ENCODE results near the gene SLCO4A1. TPM values are rescaled to one million over a fixed set of nuclear protein-coding genes. Genes with fewer than 3 reads are reported as not detected.

Gene SLCO4A1
- total RNA-seq, 1 donor from 2014 or later: 26.5 TPM

DNA sequence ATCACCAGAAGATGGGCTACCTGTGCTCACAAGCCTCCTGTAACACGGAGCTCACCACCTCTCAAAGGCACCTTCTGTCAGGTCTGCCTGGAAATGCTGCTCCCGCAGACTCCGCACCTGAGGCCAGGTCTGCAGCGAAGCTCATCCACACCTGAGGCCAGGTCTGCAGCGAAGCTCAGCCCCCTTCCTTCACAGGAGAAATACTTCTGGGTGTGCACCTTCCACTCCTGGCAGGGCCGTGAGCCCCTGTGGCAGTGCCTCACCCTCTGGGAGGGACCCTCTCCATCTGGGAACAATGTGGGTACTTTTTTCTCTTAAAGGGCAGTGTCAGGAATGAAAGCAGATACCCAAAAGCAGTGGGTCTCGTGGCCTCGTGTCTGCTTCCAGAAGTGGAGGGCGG is 1.4 kb upstream of the SLCO4A1 start:
- DNase-seq: no peak
- Mint-ChIP-seq H3K27me3 (ENCODE audit: unreplicated experiment) (peaks cover 27% of the 10 kb centered on the region), H3K4me1 (ENCODE audit: low read depth, unreplicated experiment) (peaks cover 30% of the 10 kb centered on the region), H3K27ac (ENCODE audit: unreplicated experiment) (no peak overlapping the region), H3K4me3 (ENCODE audit: unreplicated experiment) (no peak overlapping the region), H3K9me3 (ENCODE audit: unreplicated experiment) (peaks cover 22% of the 10 kb centered on the region), H3K36me3 (ENCODE audit: unreplicated experiment) (no peaks in the 10 kb centered on the region)
- TF ChIP-seq, protein P1, sequence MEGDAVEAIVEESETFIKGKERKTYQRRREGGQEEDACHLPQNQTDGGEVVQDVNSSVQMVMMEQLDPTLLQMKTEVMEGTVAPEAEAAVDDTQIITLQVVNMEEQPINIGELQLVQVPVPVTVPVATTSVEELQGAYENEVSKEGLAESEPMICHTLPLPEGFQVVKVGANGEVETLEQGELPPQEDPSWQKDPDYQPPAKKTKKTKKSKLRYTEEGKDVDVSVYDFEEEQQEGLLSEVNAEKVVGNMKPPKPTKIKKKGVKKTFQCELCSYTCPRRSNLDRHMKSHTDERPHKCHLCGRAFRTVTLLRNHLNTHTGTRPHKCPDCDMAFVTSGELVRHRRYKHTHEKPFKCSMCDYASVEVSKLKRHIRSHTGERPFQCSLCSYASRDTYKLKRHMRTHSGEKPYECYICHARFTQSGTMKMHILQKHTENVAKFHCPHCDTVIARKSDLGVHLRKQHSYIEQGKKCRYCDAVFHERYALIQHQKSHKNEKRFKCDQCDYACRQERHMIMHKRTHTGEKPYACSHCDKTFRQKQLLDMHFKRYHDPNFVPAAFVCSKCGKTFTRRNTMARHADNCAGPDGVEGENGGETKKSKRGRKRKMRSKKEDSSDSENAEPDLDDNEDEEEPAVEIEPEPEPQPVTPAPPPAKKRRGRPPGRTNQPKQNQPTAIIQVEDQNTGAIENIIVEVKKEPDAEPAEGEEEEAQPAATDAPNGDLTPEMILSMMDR (IDR thresholded peaks at IDR 0.05; ENCODE audit: partially characterized antibody, unreplicated experiment): no peak

DNA sequence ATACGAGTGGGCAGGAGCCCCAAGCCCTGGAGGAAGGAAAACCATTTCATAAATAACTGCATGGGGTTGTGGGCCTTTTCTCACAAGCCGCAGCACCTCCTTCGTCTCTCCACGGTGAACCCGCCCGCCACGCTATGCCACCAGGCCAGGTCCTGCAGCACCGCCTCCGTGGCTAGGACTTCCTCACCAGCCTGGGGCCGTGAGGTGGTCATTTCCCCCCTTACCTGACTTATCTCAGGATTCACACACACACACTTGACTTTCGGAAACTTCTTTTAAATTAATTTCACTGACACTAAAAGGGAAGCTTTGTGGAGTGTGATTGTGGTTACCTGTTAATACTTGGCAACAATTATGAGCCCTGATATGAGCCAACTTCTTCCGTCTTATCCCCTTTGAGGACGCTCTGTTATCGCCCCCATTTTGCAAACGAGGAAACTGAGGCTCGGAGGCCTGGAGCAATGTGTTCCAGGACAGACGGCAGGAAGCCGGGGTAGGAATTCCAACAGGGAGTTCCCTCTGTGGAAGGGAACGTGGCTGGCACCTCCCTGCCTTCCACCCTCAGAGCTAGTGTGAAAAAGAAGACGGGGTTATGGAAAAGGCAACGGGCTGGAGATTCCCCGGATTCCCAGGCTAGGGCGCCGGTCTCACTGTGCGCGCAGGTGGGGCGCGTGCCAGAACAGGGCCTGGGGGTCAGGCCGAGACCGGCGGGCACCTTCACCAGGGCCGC is 817 bp upstream of the SLCO4A1 start:
- H3K4me1 Mint-ChIP-seq (ENCODE audit: low read depth, unreplicated experiment): peaks cover 27% of the 10 kb centered on the region
- peak overlapping the region; percentile 55 for H3K27ac Mint-ChIP-seq (ENCODE audit: unreplicated experiment)
- TF ChIP-seq, protein P1 (IDR thresholded peaks at IDR 0.05; ENCODE audit: partially characterized antibody, unreplicated experiment): no peak
- no peak for DNase-seq
- peak overlapping the region; percentile 76 for H3K4me3 Mint-ChIP-seq (ENCODE audit: unreplicated experiment)
- peaks cover 25% of the 10 kb centered on the region for H3K27me3 Mint-ChIP-seq (ENCODE audit: unreplicated experiment)
- peaks cover 20% of the 10 kb centered on the region for H3K9me3 Mint-ChIP-seq (ENCODE audit: unreplicated experiment)
- H3K36me3 Mint-ChIP-seq (ENCODE audit: unreplicated experiment): no peaks in the 10 kb centered on the region

DNA sequence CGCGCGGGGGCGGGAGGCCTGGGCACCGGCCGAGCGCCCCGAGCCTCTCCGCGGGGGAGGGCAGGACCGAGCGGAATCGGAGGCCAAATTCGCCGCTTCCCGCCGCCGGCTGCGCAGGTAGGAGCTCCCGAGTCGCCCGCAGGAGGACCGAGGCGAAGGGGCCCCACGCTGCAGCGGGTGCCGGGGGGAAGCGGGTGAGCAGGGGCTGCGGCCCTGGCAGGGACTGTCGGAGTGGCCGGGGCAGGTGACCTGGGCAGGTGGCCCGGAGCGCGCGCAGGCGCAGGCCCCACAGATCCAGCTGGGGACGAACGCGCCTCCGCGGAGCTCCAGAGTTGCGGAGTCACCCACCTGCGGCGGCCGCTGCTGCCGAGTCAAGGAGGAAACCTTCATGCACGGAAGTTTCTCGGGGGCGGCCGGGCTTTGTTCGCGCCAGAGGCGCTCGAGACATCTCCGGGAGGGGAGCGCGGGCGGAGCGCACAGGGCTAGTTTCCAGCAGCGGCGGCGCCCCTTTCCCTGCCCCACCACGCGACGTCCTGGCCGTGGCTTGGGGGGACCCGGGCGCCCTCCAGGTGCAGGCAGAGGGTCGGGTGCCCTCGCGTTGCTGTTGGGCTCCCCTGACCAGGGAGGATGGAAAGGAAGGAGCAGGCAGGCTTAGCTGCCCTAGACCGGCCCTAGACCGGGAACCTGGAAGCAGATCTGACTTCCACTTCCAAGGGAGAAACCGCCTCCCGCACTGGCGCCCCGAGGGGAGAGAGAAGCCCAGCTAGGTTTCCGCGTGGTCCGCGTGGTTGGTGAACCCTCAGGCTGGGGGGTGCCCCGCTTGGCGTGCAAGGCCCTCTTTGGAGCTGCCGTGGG is 590 bp downstream of the SLCO4A1 start:
- Mint-ChIP-seq H3K9me3 (ENCODE audit: unreplicated experiment) (peaks cover 23% of the 10 kb centered on the region), H3K4me3 (ENCODE audit: unreplicated experiment) (peak overlapping the region; percentile 76), H3K27me3 (ENCODE audit: unreplicated experiment) (peaks cover 26% of the 10 kb centered on the region), H3K36me3 (ENCODE audit: unreplicated experiment) (no peaks in the 10 kb centered on the region), H3K27ac (ENCODE audit: unreplicated experiment) (no peak overlapping the region), H3K4me1 (ENCODE audit: low read depth, unreplicated experiment) (peaks cover 31% of the 10 kb centered on the region)
- DNase-seq: peak; percentile 44
- TF ChIP-seq, protein P1 (IDR thresholded peaks at IDR 0.05; ENCODE audit: partially characterized antibody, unreplicated experiment): no peak

DNA sequence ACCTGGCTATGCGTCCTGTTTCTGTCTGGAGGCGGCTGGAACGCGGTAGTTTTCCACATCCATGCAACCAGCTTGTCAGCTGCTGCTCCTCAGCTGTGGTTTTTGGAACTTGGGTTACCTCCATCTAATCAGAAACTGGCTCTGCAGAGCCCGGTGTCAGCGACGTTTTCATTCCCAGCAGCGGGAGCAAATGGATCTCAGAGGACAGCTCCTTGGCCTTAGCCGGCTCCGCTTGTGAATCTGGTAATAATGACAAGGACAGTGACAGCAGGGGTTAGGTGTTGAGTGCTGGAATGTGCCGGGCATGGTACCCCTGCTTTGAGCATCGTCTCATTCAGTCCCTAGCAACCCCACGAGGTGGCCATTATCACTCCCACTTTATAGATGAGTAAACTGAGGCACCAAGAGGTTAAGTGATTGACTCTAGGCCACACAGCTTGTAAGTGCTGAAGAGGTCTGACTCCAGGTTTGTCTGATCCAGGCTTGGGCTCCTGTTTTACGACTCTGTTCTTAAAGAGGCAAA is 1.3 kb downstream of the SLCO4A1 start:
- Mint-ChIP-seq H3K36me3 (ENCODE audit: unreplicated experiment) (no peaks in the 10 kb centered on the region), H3K27me3 (ENCODE audit: unreplicated experiment) (peaks cover 20% of the 10 kb centered on the region), H3K9me3 (ENCODE audit: unreplicated experiment) (peaks cover 17% of the 10 kb centered on the region), H3K4me3 (ENCODE audit: unreplicated experiment) (peak overlapping the region; percentile 76), H3K27ac (ENCODE audit: unreplicated experiment) (no peak overlapping the region), H3K4me1 (ENCODE audit: low read depth, unreplicated experiment) (peaks cover 25% of the 10 kb centered on the region)
- TF ChIP-seq, protein P1 (IDR thresholded peaks at IDR 0.05; ENCODE audit: partially characterized antibody, unreplicated experiment): no peak
- DNase-seq: no peak

All from glutamatergic neuron (in vitro differentiated cells).